Astrocyte (in vitro differentiated cells and primary cell): Measurements from ENCODE around the gene UBTD1.

Source experiments
- CTCF ChIP-seq: IDR thresholded peaks from 2 replicates; pipeline ENCODE4 v1.5.1; 2011; ENCODE audit warnings: low read depth, mild to moderate bottlenecking, inconsistent platforms, low read length, moderate library complexity; ENCODE audit not compliant: insufficient read depth
- EZH2 ChIP-seq: IDR thresholded peaks from 2 replicates; pipeline ENCODE4 v1.6.1; 2012; ENCODE audit warnings: mild to moderate bottlenecking, low read length, inconsistent platforms; ENCODE audit not compliant: insufficient read depth

DNA sequence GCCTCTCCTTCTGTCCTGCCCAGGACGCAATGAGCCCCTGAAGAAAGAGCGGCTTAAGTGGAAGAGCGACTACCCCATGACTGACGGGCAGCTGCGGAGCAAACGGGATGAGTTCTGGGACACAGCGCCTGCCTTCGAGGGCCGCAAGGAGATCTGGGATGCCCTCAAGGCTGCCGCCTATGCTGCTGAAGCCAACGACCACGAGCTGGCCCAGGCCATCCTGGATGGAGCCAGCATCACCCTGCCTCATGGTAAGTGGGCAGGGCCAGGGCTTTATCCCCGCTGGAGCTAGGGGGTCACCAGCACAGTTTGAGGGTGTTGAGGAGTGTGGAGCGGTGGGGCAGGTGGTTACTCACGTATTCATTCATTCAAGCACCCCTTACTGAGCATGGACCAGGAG, 69.2 kb downstream of the UBTD1 start:
- TF ChIP-seq EZH2 (no peak), CTCF (no peak)
